Fibroblast of gingiva (primary cell): ENCODE results near the gene CFAP210.
A peak's percentile ranks its signal among the peaks of the same experiment; 100 is the strongest.

Experiments used
- DNase-seq: peaks from one replicate; pipeline ENCODE4 v3.0.0-alpha.2; 2011; ENCODE audit warnings: low read depth

Gene CFAP210, protein sequence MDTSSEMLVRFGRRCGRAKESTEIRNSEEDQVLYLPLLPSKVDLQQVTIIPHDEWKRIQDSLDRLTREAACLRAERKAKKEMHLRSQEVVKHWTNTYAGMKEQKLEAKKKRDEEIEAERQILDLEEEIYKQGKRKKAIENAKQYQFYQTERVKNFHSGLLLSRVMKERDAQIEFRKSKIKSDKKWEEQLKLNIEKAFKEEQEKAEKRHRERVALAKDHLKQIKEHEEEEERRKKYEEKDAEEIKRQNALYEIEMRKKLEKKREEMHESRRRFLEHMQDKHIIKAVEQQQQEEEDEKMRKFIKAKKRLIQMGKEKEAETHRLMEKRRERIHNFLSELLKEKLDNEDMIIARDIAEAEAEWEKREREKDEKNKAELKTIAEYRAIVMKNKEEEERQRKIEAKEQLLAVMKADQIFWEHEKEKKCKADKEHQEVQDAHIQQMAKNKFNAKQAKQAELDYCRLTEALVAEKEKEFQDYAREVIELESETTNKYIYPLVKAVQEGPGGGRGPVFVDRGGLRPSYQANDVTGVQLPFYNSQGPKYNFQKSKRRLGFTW

DNA sequence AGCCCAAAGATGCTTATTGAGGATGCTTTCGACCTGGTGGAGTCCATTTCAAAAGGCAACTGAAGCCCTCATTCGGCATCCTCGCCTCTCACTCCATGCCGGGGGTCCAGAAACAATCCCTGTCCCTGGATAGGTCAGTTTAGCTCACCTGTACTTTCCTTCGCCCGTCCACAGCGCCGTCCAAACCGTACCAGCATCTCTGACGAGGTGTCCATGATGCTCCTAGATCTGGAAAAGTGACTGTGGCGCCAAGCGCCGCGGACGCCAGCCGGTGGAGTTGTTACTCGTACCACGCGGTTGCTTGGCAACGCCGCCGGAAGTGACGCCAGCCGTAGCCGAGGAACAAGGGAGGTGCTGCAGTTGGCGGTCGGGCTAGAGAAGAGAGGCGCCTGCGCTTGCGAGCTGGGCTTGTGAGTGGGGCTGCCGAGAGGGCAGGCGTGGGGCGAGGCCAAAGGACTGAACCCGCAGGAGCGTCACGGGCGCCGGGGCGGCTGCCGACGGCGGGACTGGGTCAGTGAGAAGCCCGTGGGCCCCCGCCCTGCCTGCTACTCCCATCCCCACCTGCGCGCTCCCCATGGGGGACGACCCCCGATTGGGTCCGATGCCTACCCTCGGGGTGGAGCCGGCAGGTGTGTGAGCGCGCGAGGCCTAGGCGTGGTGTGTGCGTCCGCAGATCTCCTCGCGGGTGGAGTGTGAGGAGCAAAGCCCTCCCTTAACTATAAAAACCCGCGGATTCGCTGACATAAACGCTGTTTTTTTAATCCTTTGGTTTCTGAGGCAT lies at the start of gene CFAP210, which contains the start of gene PHOSPHO2:
CFAP210 (minus strand) TSS at position 293 of the 781 bp plus-strand sequence; CDS start at position 215, 78 bp downstream.
PHOSPHO2 (plus strand) TSS at position 357 of the 781 bp plus-strand sequence. CDS start 6,503 bp downstream, outside the sequence.
- DNase-seq: peak; percentile 99

- DNase-seq: no peak
Measured at GRCh38 chr2:169743549-169743948, 49.3 kb upstream of the CFAP210 start.

GRCh38 chr2:169739351-169739750 lies 45.1 kb upstream of the CFAP210 start:
- DNase-seq: no peak

DNA sequence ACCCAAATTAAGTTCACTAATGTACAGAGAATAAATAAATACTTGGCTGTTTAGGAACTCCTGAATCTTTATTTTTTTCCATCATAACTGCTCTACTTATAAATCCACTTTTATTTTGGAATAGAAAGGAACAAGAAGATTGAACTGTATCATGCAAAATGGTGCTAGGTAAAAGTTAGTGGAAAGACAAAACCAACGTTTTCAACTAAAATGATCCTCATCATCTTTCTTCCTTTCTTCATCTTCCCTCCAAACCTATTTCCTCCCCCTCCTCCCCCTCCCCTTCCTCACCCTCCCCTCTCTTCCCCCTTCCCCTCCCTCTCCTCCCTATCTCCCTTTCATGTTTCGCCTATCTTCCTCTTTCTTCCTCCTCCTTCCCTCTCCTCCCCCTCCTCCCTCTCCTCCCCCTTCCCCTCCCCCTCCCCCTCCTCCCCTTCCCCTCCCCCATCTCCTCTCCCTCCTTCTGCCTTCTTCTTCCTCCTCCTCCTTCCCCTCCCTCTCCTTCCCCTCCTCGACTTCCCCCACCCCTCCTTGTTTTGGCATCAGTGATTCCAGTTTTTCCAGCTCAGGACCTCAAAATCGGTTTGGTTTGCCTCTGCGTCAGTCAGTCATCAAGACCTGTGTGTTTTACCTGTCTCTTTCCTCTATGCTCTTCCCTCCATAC lies 44.5 kb upstream of the CFAP210 start:
- DNase-seq: no peak

GRCh38 chr2:169736902-169737301 lies 42.7 kb upstream of the CFAP210 start:
- no peak for DNase-seq

- no peak for DNase-seq
Measured at GRCh38 chr2:169735623-169736022, 41.4 kb upstream of the CFAP210 start.

- no peak for DNase-seq
Measured at GRCh38 chr2:169734169-169734847, 40.1 kb upstream of the CFAP210 start.

GRCh38 chr2:169732583-169733358 lies 38.6 kb upstream of the CFAP210 start:
- no peak for DNase-seq

DNA sequence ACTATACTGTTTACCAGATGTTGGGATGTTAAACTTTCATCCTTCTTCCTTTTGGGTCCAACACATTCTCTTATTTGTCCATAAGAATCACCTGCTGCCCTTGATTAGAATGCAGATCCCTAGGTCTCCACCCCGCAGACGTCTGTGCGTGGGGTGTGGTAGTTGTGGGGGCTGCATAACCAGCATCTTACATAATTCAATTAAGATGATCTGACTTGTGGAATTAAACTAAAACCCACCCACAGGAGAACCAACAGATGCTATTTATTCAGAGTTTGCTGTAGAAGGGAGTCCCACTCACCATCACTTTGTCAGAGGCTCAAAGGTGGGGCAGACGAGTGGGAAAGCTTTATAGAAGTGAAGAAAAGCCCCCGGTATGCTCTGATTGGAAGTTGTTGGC lies 37.9 kb upstream of the CFAP210 start:
- DNase-seq: no peak

DNA sequence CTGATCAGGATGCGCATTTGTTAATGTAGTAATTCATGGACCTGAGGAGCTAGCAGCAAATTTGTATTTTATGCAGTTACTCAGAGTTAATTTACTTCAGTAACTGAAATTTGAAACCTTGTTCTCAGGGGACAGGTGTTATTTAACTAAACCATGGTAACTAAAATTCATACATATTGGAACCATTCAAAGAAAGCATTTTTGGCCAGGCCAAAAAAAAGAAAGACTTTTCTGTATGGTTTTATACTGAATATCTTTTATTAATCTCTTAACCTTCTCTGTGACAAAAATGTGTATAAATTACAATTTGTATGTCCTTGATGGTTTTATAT lies 35.0 kb upstream of the CFAP210 start:
- no peak for DNase-seq

DNA sequence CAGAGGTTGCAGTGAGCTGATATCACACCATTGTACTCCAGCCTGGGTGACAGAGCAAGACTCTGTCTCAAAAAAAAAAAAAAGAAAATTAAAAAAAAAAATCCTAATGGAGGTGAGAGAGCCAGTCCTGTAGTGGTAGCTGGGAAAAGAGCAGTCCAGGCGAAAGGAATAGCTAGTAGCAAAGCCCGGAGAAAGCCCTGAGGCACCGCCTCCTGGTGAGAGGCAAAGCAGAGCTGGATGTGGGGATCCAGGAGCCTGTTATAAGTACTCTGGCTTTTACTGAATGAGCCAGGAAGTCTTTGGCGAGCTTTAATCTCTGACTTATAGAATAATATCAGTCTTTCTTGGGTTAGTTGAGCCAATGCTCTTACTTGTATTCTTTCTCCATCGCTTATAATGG lies 32.9 kb upstream of the CFAP210 start:
- DNase-seq: no peak

- no peak for DNase-seq
Measured at GRCh38 chr2:169721016-169721415, 26.8 kb upstream of the CFAP210 start.

DNA sequence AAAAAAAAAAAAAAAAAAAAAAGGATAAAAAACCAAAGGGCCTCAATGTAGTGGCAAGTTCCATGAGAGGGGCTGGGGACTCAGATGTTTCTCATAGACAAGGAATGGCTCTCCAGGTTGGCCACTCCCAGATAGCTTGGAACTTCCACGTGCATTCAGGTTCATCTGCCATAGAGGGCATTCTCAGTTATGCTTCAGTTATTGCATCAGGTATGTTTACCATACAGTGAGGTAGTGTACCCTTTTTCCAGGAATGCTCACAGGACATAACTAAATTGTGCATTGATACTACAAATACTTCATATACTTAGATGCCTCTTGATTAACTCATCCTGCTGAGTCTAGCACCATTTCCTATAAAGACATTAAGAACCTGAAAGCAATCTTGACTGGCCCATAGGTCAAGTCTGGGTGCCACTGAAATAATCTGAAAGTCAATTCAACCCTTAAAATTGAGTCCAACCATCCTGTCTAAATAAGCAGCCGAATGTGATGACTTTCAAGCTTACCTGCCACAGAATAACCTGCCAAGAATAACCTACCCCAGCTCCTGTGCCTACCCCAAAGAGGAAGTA lies 24.8 kb upstream of the CFAP210 start:
- DNase-seq: no peak

GRCh38 chr2:169717691-169718063 lies 23.5 kb upstream of the CFAP210 start:
- no peak for DNase-seq

GRCh38 chr2:169716938-169717690 lies 22.9 kb upstream of the CFAP210 start:
- DNase-seq: no peak

- DNase-seq: peak; percentile 88
Measured at GRCh38 chr2:169716238-169716886, 22.2 kb upstream of the CFAP210 start.

DNA sequence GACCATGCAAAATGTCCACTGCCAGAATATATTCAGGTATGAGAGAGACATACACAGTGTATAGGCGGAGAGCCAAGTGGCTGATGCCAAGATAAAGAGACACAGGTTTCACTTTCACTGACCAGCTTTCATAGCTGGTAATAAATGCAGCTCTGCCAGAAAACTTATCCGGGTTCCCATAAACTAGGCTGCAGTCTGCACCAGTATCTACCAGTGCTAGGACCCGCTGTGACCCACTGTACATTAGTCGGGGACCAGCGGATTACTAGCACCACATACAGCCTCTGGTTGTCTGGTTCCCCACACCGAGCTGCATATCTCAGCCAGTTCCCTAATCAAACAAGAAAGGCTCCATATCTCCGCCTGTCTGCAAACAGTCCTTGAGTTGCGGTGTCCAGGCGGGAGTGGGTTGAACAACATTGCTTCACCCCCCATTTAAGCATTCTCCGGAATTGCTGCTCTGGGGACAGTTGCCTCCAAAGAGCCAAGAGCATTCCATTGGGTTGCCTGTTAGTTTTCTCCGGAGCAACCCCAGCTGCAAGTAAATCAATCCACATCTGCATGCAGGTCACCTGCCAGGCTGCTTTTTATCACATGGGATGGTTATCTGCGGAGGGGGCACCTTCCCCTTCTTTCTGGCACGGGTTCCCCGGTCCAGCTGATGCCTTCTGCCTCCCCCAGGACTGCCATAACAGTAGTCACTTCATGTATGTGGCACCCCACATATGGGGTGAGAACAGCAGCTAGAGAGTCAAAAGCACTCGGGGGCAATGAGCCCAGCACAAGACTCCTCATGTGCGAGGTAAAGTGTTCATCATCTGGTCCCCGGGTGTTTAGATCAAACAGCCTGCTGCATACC lies 21.4 kb upstream of the CFAP210 start:
- DNase-seq: peak; percentile 49

DNA sequence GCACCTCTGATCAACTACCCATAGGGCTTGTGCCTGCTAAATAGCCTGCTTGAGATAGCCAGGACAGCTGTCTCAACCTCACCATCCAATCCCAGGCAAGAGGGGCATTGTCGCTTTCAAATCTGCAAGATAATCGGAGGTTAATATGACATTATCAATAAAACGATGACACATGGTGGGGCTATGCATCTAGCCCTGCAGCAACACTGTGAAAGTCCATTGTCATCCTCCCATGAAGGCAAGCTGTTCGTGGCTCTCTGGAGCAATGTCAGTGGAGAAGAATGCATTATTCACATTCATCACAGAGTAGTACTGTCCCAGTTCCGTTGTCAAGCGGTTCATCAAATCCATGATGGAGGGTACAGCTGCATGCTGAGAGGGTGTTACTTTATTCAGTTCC lies 20.5 kb upstream of the CFAP210 start:
- DNase-seq: no peak
